ENCODE results near the gene UGT2B11.
"Not testable (repeated sequence)": the region's sequence is repeated elsewhere in the genome, so short reads cannot be mapped to it uniquely, and the experiment has no call there.

DNA sequence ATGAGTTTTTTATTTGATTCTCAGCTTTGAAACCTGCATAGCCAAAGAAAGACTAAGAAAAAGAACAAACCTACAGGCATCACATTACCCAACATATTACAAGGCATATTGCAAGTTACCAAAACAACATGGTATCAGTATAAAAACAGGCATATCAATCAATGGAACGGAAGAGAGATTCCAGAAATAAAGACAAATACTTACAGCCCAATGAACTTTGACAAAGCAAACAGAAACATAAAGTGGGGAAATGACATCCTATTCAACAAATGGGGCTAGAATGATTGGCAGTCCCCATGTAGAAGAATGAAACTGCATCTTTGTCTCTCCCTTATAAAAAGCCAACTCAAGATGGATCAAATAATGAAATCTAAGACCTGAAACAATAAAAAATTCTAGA is 23.9 kb downstream of the UGT2B11 start:
- TF ChIP-seq, protein P1, sequence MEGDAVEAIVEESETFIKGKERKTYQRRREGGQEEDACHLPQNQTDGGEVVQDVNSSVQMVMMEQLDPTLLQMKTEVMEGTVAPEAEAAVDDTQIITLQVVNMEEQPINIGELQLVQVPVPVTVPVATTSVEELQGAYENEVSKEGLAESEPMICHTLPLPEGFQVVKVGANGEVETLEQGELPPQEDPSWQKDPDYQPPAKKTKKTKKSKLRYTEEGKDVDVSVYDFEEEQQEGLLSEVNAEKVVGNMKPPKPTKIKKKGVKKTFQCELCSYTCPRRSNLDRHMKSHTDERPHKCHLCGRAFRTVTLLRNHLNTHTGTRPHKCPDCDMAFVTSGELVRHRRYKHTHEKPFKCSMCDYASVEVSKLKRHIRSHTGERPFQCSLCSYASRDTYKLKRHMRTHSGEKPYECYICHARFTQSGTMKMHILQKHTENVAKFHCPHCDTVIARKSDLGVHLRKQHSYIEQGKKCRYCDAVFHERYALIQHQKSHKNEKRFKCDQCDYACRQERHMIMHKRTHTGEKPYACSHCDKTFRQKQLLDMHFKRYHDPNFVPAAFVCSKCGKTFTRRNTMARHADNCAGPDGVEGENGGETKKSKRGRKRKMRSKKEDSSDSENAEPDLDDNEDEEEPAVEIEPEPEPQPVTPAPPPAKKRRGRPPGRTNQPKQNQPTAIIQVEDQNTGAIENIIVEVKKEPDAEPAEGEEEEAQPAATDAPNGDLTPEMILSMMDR (IDR thresholded peaks at IDR 0.05): not testable (repeated sequence)
- not testable (repeated sequence) for TF ChIP-seq POLR2A (IDR thresholded peaks at IDR 0.05)
